ENCODE measurements around the gene RAPSN.
A peak's percentile ranks its signal among the peaks of the same experiment; 100 is the strongest.

The RAPSN gene

GRCh38 chr11:47408598-47409439 is 40.1 kb downstream of the RAPSN start:
- no peak for TF ChIP-seq CTCF (IDR thresholded peaks at IDR 0.05; ENCODE audit: borderline replicate concordance, insufficient read depth, low read depth, low read length)
- H3K4me3 ChIP-seq (ENCODE audit: low read depth, low read length): peak overlapping the region; percentile 84

GRCh38 chr11:47407746-47408590 is 41.0 kb downstream of the RAPSN start, which contains the start of gene SLC39A13:
TSS of gene SLC39A13 (plus strand) at chr11:47408590. CDS start at chr11:47410095, 1,505 bp downstream.
- peak; percentile 87 for TF ChIP-seq CTCF (IDR thresholded peaks at IDR 0.05; ENCODE audit: borderline replicate concordance, insufficient read depth, low read depth, low read length)
- H3K4me3 ChIP-seq (ENCODE audit: low read depth, low read length): peak within 1 kb of the TSS; percentile 84

GRCh38 chr11:47406896-47407745 is 41.8 kb downstream of the RAPSN start:
- no peak for TF ChIP-seq CTCF (IDR thresholded peaks at IDR 0.05; ENCODE audit: borderline replicate concordance, insufficient read depth, low read depth, low read length)
- H3K4me3 ChIP-seq (ENCODE audit: low read depth, low read length): peak overlapping the region; percentile 84

- no peak for TF ChIP-seq CTCF (IDR thresholded peaks at IDR 0.05; ENCODE audit: borderline replicate concordance, insufficient read depth, low read depth, low read length)
- H3K4me3 ChIP-seq (ENCODE audit: low read depth, low read length): no peak overlapping the region
These were observed 45.4 kb downstream of the RAPSN start for GRCh38 chr11:47403571-47403970.

- H3K4me3 ChIP-seq (ENCODE audit: low read depth, low read length): no peak overlapping the region
- no peak for TF ChIP-seq CTCF (IDR thresholded peaks at IDR 0.05; ENCODE audit: borderline replicate concordance, insufficient read depth, low read depth, low read length)
These were observed 45.8 kb downstream of the RAPSN start for GRCh38 chr11:47403135-47403534.

GRCh38 chr11:47400768-47401279 is 48.1 kb downstream of the RAPSN start:
- H3K4me3 ChIP-seq (ENCODE audit: low read depth, low read length): no peak overlapping the region
- TF ChIP-seq CTCF (IDR thresholded peaks at IDR 0.05; ENCODE audit: borderline replicate concordance, insufficient read depth, low read depth, low read length): no peak

All from GM12875 (cell line).